WERI-Rb-1 (cell line): ENCODE measurements around the gene RARRES2.

ENCODE experiments used
- DNase-seq: peaks from one replicate; pipeline ENCODE4 v3.0.0-alpha.2; 2020
- H3K27ac ChIP-seq: fragments of 250-450 bp; sonication (Bioruptor Pico); 2 replicates; pipeline ENCODE4 v1.5.1; 2020; ENCODE audit warnings: mild to moderate bottlenecking, moderate library complexity
- H3K27me3 ChIP-seq: fragments of 250-450 bp; sonication (Bioruptor Pico); 2 replicates; pipeline ENCODE4 v1.5.1; 2021; ENCODE audit warnings: mild to moderate bottlenecking, low read depth, moderate library complexity; ENCODE audit not compliant: insufficient read depth, severe bottlenecking
- H3K36me3 ChIP-seq: fragments of 250-450 bp; sonication (Bioruptor Pico); 2 replicates; pipeline ENCODE4 v1.5.1; 2020; ENCODE audit warnings: mild to moderate bottlenecking, moderate library complexity
- H3K4me3 ChIP-seq: 2 replicates; pipeline ENCODE4 v1.5.1; 2011; ENCODE audit warnings: low read depth, mild to moderate bottlenecking, control low read depth, low read length
- H3K9me3 ChIP-seq: fragments of 250-450 bp; sonication (Bioruptor Pico); 2 replicates; pipeline ENCODE4 v1.5.1; 2021; ENCODE audit warnings: mild to moderate bottlenecking, moderate library complexity; ENCODE audit not compliant: severe bottlenecking
- CTCF ChIP-seq: IDR thresholded peaks from 2 replicates; pipeline ENCODE4 v1.5.1; 2011; ENCODE audit warnings: low read depth, mild to moderate bottlenecking, control low read depth, inconsistent platforms, low read length

Gene RARRES2

GRCh38 chr7:150337179-150337578 lies 4.2 kb downstream of the RARRES2 start:
- Histone ChIP-seq H3K36me3 (peaks cover 18% of the 10 kb centered on the region), H3K4me3 (no peak overlapping the region), H3K27me3 (no peaks in the 10 kb centered on the region), H3K9me3 (no peaks in the 10 kb centered on the region), H3K27ac (no peak overlapping the region)
- no peak for TF ChIP-seq CTCF
- no peak for DNase-seq

- Histone ChIP-seq H3K27ac (no peak overlapping the region), H3K36me3 (peaks cover 23% of the 10 kb centered on the region), H3K9me3 (no peaks in the 10 kb centered on the region), H3K27me3 (no peaks in the 10 kb centered on the region), H3K4me3 (no peak overlapping the region)
- no peak for DNase-seq
- TF ChIP-seq CTCF: no peak
Measured at GRCh38 chr7:150336746-150337145, 4.7 kb downstream of the RARRES2 start.

- DNase-seq: no peak
- no peaks in the 10 kb centered on the region for H3K27me3 ChIP-seq
- no peak overlapping the region; the same call in 1 of the 2 replicates for H3K27ac ChIP-seq
- no peak overlapping the region for H3K4me3 ChIP-seq
- no peak for TF ChIP-seq CTCF
- H3K9me3 ChIP-seq: no peaks in the 10 kb centered on the region
- peaks cover 29% of the 10 kb centered on the region for H3K36me3 ChIP-seq
Measured at GRCh38 chr7:150335774-150336112, 5.7 kb downstream of the RARRES2 start.

GRCh38 chr7:150335108-150335773 lies 6.2 kb downstream of the RARRES2 start:
- DNase-seq: no peak
- TF ChIP-seq CTCF: no peak
- Histone ChIP-seq H3K27me3 (no peaks in the 10 kb centered on the region), H3K9me3 (no peaks in the 10 kb centered on the region), H3K27ac (no peak overlapping the region), H3K36me3 (peaks cover 34% of the 10 kb centered on the region), H3K4me3 (no peak overlapping the region)

GRCh38 chr7:150334108-150334507 lies 7.3 kb downstream of the RARRES2 start:
- Histone ChIP-seq H3K9me3 (no peaks in the 10 kb centered on the region), H3K27ac (no peak overlapping the region), H3K27me3 (no peaks in the 10 kb centered on the region), H3K4me3 (no peak overlapping the region), H3K36me3 (peaks cover 46% of the 10 kb centered on the region)
- TF ChIP-seq CTCF: no peak
- no peak for DNase-seq

- TF ChIP-seq CTCF: no peak
- no peak for DNase-seq
- no peak overlapping the region for H3K27ac ChIP-seq
- H3K27me3 ChIP-seq: no peaks in the 10 kb centered on the region
- H3K9me3 ChIP-seq: no peaks in the 10 kb centered on the region
- peaks cover 50% of the 10 kb centered on the region for H3K36me3 ChIP-seq
- H3K4me3 ChIP-seq: no peak overlapping the region
Measured at GRCh38 chr7:150333659-150334058, 7.8 kb downstream of the RARRES2 start.
